Effector CD4-positive, alpha-beta T cell (primary cell): Measurements from ENCODE around the gene DOCK4.

ENCODE experiments used
- DNase-seq: peaks from one replicate; pipeline ENCODE4 v3.0.0-alpha.2; 2020

The DOCK4 gene

DNA sequence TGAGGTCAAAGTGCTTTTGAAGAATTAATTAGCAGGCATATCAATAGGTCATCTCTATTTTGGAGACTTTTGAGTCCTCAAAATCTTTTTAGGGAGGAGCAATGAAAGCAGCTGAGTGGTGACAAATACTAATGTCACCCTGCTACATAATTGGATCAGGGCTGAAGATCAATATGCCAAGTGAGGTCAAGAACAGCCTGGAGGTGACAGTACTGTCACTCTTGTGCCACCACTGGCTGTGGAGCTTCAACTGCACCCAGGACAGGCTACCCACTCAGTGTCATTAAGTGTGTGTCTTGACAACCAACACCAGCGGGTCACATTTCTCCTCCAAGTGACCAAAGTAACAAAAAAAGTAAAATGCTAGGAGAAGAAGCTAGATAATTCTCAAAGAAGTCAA lies 167.8 kb downstream of the DOCK4 start:
- no peak for DNase-seq

DNA sequence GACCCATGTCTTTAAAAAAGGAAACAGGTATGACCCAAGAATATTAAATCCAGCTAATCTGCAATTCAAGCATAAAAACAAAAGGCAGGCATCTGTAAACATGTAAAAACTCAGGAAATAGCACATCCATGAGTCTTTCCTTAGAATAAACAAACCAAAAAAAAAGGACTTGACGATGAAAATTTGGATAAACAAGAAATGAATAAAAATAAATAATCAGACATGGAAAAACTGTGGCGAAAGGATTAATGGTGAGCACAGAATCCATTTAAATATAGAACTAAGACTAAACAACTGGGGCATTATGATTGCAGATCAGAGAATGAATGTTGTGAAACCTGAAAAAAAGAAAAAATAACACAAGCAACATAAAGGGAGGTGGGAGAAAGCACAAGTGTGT lies 170.1 kb downstream of the DOCK4 start:
- DNase-seq = no peak

DNA sequence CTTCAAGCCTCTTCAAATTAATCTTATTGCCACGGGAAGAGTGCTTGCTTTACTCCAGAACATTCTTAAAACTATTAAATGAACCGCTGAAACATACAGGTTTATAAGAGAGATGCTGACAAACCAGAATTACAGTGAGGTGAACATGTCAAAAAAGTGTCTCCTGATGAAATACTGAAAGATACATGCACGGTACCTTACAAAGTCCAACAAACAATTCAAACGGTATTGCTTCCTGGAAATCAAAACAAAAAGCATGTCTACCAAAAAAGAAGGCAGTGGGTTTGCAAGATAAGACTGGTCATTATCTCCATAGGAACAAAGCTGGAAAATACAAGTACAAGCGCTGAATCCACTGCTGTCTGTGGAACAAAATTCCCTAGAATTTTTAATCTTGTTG lies 174.5 kb downstream of the DOCK4 start:
- DNase-seq = no peak

DNA sequence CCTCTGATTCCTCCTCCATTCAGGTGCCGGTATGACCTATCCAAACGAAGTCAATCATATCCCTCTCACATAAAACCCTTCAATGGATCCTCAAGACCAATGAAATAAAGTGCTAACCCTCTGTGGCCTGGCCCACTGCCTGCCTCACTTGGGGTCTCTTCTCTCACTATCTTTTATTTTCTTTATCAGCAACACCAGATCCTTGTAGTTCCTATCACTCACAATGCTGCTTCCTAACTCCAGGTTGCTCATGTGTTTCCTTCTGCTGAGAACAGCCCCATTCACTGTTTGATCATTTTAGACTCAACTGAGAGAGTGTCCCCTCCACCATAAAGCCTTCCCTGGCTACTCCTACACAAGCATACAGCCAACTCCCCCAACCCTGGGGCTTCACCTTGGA lies 180.6 kb downstream of the DOCK4 start:
- DNase-seq = no peak

DNA sequence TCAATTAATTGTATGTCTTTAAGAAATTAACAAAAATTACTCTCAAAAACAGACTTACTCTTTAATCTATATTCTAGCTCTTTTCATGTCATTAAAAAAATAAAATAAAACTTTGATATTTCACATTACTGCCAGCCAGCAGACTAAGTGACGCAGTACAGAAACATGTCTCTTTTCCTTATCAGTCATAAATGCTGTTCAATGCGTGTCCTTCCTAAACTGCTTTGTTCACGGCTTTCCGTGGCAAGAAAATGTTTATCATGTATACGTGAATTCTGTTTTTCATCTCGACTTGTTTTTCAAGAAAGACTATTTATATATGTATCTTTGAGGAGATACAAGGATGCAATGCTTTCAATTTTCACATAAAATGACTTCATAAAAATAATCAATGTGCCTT lies 182.4 kb downstream of the DOCK4 start:
- DNase-seq = no peak

DNA sequence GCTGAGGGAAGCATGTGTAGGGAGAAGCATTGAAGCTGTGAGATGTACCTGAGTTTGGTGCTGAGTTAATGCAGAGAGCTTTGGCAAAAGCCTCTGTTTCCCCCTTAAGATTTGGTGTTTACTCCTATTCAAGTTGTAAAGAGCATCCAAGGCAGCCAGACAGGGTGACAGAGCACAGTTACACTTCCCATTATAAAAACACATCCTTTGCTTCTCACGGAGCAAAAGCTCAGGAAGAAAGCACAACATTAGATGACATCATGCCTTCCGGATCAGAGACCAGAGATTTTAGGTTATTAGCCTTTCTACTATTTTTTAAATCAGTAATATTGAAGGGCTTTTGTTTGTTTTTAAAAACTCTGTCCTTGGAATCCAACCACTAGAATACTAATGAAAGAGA lies 182.9 kb downstream of the DOCK4 start:
- no peak for DNase-seq

DNA sequence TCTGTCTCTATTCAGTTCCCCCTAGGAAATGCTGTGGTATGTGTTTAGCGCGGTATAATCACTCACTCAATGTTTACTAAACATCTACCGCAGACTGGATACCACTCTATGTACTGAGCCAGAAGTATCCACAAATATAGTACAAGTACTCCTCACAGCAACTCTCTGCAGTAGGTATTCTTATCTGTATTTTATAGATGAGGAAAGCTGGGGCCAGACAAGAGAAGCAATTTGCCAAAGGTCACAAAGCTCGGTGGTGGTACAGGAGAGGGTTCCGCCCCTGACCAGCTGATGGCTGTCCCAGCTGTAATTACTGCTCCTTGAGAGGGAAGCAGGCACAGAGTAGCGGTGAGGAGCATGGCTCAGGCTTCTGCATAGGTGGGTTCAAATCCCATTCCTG lies 184.1 kb downstream of the DOCK4 start:
- DNase-seq = no peak

DNA sequence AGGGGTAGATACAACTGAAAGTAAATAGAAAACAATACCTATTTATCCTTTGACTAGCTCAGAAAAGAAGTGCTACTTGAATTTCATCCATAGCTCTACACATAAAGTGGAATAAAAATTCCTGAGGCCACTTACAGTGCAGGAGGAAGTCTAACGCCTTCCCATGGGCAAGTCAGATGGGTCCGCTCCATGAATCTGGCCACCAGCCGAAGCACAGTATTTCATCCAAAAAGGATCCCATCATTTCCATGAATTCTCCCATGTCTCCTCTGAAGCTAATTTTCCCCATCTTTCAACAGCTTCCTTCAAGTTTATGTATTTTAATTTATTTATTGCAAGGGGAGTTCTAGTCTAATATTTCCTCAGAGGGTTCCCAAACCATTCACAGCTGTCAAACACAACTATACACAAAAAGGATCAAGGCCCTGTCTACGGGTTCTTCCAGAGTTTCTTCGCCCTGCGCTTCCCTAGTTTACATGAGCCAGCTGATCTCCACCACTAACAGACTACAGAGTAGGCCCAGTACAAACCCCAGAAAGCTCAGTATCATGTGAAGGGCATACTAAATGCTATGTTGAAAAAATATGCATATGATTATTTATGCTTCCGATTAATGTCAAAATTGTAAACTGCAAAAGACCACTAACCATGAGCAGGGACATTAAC lies 184.7 kb downstream of the DOCK4 start:
- no peak for DNase-seq

DNA sequence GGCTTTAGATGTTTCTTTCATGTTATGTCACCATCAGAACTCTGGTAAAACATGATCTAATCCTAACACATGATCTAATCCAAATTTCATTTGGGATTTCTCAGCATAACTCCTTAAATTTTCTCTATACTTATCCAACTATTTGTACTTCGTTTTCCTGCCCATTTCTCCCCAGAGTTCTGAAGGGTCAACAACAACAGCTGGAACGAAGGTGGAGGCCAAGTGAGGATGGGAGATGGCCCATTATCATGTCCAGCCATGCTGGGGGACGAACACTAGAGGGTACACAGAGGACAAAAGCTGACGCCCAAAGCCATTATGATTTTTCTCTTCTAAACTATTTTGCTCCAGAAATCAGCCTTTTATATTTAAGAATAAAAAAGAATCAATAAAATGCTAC lies 185.4 kb downstream of the DOCK4 start:
- DNase-seq = no peak

DNA sequence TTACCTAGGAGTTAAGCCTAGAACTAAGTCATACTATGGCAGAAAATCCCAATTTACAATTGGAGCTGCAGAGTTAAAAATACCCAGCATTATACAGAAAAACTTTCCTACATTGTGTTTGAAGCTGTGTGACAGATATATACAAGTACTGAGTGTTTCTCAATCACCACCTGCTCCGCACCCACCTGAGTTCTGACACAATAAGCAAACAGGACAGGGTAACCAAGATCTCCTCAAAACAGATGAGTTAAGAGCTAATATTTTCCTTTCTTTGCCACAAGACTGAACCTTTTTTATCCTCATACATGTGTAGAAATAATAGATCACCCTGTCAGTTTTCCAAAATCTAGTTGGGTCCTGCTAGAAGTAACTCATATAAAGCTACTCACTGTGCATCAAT lies 186.3 kb downstream of the DOCK4 start:
- no peak for DNase-seq

DNA sequence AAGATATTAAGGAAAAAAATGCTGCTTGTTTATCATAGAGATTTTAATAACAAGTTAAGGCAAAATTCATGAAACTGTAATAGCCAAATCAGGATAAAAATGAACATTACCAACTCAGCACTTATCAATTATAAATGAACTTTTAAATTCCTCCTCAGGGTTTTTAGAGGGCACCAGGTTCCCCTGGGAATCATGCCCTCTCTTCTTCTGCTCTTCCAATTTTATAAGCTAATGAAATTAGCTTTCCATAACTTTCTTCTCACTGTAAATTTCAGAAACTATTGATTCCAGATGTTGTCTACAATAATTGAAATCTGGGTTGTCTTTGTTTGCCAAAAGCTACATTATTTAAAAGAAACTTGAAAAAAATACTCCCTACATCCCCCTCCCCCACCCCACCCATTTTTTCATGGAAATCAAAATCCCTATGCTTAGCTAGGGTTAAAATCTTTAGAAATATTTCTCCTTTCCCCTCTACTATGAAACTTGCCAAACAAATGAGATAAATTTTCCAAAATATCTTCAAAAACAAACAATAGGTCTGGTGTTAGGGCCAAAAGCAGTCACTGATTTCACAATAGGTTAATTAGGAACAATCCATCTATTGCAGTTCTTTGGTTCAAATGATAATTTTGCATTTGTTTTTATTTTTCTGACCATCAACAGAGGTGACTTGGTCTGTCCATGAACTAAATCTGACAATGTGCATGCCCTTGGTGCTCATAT lies 187.7 kb downstream of the DOCK4 start:
- DNase-seq = no peak

DNA sequence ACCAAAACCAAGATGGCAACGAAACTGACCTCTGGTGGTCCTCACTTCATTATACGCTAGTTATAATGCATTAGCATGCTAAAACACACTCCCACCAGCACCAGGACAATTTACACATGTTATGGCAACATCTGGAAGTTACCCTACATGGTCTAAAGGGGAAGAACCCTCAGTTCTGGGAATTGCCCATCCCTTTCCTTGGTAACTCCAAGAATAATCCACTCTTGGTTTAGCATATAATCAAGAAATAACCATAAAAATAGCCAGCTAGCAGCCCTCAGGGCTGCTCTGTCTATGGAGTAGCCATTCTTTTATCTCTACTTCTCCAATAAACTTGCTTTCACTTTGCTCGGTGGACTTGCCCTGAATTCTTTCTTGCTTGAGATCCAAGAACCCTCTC lies 191.1 kb downstream of the DOCK4 start:
- DNase-seq = no peak

DNA sequence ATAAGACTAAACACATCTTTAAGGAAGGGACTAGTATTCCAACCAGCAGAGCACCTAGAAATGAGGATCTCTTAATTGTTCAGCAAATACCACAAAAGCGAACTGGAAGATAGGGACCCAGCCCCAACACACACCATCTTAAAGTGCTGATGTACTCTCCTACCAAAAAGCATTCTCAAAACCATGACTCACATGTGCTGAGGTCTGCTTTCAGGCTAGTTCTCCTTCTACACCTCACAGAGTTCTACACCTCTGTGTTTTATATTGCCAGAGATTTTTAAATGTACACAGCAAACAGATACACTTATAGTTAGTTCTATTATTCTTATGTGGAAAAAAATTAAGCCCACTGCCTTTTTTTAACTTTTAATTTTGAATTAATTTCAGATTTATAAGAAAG lies 191.9 kb downstream of the DOCK4 start:
- no peak for DNase-seq

DNA sequence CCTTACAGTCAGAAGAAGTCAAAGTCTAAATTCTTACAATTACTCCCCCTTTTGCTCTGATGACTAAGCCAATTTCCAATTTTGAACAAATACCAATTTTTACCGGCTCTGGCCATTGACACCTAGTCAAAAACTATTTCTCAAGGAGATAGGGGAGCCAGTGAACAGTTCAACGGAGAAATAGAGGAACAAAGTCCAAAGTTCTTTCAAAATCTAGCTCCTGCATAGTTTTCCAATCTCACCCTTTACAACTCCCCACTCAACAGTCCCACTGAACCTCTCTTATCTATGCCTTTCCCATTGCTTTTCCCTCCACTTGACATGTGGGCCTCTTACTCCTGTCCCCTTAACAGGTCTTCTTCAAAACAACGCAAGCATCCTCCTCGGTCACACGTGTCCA lies 192.9 kb downstream of the DOCK4 start:
- no peak for DNase-seq

DNA sequence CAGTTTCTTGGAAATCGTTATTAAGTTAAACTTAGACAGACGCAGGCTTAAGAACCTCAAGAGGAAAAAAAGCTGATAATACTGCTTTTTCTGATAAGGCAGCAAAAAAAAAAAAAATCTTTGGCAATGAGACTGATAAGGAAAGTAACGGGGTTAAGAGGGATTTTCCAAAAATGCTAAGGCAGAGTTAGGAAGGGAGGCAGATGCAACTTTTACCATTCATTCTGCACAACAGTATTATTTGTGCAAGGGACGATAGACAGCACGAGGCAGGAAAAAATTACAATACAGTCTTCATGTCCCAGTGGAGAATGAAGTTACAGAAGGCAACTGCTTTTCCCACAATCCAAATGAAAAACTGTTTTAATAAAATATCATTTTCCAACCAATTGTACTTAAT lies 194.0 kb downstream of the DOCK4 start:
- DNase-seq = no peak

DNA sequence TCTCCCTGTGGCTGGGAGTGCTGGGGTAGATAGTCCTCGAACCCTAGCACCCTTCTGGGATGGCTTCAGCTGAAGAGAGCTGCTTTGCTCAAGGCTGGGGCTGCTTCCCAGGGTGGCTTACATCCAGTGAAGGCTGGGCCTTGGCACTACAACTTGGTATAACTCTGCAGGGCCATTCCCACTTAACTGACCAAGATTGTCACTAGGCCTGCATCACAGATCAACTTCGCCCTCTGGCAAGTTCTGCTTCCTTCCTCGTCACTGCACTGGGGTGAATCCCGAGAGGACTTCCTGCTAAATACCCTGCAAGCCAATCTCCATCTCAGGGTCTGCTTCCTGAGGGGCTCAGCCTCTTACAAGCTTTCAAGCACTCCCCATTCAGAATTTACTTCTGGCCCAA lies 195.2 kb downstream of the DOCK4 start:
- no peak for DNase-seq

DNA sequence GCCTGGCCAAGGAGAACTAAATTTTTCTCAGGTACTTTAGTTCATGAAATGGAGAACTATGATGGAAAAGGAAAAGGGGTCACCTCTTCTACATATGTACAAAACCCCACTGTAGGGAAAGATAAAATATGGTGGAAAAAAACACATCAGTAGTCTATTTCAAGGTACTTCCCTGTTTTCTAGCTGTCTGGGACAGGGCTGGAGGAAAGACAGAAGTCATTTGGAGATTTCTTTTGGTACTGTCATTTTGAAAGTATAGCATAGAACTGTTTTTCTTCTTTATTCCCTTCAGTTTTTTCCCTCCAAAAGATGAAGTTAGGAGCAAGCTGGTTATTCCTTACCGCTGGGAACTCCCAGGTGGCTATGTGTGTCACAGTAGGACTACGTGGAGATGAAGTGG lies 196.1 kb downstream of the DOCK4 start:
- no peak for DNase-seq

DNA sequence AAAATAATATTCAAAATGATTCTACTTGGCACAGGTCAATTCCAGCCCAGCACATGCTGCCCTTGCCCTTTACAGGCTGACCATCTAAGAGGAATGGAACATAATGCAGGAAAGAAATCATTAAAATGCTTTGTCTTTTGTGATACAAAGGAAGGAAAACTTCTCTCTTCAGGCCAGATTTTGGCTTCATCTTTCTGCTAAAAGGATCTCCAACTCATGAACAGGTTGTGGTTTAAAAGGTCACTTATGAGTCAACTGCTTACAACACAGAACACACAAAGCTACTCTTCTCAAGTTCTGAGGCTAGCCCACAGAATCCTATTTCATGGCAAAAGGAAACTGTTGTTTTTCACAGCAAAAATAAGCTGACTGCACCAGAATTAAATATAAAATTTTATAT lies 197.1 kb downstream of the DOCK4 start:
- DNase-seq = no peak

DNA sequence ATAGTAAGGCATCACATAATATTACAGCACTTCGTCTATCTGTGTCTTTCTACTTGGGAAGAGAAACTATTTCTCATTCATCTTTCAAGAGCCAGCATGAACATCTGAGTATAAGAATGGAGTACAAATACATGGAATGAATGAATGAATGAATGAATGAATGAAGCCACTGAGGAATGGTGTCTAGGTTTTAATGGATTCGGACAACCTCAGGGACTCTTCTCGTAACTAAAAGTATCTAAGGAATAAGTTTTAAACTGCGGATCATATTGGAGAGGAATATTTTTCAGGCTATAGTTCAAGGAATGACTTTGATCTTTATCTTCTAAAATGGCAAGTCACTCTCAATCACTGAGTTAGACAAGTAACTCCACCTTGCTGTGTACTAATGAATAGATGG lies 199.0 kb downstream of the DOCK4 start:
- DNase-seq = no peak

DNA sequence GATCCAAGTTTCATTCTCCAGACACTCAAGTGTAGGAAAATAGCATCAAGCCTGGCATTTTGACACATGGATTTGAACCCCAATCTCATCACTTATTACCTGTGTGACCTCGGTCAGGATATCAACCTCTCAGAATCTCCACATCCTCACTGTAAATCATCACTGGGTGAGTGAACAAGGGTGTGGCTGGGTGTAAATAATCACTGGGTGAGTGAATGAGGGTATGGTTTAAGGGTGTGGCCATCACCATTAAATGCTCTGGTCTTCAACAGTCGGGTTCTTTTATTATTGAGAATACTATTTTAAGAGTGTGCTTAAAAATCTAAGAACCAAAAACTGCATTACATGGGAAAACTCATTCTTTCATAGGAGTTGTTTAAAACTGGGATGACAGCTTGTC lies 200.1 kb downstream of the DOCK4 start:
- no peak for DNase-seq

DNA sequence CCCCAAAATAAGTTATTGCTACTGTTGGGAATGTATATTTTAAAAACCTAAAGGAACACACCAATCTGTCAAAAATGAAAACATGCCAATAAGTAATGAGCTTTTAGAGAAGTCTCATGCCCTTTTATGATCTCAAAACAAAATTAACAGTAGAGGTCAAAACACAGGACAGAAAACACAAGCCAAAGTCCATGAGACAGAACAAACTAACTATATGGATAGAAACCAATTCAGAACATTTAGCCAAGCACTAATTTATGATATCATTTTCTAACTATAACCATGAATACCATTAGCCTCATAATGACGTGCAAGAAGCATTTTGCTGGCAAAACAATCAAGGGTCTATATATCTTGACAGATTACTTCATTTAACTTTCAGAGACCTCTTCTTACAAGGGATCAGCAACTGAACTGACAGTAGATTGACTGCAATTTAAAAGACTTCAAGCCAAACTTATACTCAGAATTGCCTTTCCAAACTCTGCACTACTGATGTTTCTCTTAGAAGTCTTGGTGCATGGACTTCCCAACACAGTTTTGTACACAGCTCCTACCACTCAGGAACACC lies 200.9 kb downstream of the DOCK4 start:
- DNase-seq = no peak

DNA sequence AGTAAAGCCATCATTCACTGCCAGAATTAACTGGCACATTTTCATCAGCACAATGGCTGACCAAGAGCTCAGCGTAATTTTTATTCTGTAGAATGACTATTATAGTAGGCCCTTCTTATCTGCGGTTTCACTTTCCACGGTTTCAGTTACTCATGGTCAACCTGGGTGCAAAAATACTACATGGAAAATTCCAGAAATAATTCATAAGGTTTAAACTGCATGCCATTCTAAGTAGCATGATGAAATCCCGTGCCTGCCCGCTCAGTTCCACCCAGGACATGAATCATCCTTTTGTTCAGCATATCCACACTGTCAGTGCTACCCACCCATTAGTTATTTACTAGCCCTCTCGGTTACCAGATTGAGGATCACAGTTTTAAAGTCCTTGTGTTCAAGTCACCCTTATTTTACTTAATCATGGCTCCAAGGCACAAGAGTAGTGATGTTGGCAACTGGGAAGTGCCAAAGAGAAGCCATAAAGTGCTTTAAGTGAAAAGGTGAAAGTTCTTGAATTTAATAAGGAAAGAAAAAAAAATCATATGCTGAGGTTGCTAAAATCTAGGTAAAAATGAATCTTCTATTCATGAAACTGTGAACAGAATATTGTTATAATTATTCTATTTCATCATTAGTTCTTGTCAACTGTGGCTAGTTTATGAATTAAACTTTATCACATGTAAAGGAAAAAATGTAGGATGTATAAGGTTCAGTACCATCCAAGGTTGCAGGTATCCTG lies 204.9 kb downstream of the DOCK4 start:
- no peak for DNase-seq

DNA sequence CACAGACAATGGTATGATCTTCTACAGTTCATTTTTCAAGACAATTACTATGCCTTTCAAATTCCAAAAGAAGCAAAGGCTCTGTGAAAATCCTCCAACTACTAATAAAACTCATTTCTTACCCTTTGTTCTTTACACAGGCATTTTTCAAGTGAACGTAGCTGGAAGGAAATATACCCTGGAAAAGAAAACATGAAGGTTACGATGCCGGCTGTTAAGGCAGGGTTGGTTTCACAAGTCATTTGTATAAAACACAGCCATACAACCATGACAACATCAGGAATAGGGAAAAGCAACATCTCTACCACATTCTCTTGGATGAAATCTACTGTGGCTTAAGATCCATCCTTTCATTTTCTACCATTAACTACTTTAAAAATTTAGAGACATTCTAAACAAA lies 207.9 kb downstream of the DOCK4 start:
- DNase-seq = no peak

DNA sequence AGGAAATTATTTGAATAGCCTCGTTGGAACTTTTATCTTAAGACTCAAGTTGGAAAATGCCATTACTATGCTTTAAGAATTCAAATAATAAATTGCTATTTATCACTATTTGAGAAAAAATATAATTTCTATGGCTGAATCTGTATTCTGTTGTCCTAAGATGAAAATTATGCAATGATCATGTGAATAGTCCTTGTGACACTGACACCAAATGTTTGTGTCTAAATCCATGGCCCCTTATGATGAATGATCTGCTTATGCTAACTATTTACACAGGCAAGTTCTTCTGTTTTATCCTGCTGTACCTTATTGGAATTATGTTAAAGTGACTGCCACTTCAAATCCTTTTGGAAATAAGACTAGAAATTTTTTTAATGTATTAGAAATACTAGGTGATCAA lies 208.7 kb downstream of the DOCK4 start:
- no peak for DNase-seq
